Stimulated activated CD4-positive, alpha-beta T cell treated with anti-CD3 and anti-CD28 coated beads, TNF-alpha, amount 100 ng/mL, for 1 hour (primary cell): ENCODE data around the gene PDHB.

Experiments used
- DNase-seq, 3 donors: peaks; one replicate each; pipeline ENCODE4 v3.0.0-alpha.2; 2020; ENCODE audit warnings: low read depth in 3 of 3, low spot score in 1 of 3

PDHB gene

DNA sequence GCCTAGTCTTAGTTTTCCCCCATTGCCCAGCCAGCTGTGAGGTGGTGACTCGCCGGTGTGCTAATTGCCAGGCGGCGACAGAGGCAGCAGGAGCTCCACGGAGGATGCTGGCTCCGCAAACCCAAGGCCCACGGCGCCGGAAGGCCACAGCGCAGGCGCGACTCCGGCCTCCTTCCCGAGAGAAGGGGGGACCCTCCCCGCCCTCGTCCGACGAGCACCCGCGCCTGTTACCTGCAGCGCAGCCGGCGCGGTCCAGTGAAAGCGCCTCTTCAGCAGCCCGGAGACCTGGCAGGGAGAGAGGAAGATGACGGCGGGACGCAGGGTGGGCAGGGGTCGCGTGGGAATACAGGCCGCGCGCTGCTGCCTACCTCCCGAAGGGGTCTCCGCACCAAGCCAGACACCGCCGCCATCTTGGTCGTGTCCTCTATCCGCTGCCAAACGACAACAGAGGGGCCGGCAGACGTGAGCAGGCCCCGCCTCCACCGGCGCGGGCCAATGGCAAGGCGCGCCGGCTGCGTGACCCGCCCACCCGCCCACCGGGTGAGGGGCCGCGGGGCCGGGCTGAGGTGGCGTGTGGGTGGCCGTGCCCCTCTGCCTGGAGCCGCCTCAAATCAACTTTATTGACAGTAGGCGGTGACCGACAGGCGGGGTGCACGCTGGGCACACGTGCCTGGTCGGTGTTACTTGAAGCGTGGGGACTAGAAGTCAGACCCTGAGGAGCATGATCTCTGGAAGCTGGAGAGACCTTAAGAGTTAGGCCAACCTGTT is at the start of gene PDHB:
Gene PDHB (minus strand): TSS at position 433 of the 768 bp plus-strand sequence. CDS start 23 bp downstream, at position 410.
- DNase-seq: peak; percentile 72 to 81 (median 72)

GRCh38 chr3:58482917-58483636 is 49.4 kb upstream of the PDHB start:
- DNase-seq: no peak

GRCh38 chr3:58480309-58480708 is 46.7 kb upstream of the PDHB start:
- no peak for DNase-seq

DNA sequence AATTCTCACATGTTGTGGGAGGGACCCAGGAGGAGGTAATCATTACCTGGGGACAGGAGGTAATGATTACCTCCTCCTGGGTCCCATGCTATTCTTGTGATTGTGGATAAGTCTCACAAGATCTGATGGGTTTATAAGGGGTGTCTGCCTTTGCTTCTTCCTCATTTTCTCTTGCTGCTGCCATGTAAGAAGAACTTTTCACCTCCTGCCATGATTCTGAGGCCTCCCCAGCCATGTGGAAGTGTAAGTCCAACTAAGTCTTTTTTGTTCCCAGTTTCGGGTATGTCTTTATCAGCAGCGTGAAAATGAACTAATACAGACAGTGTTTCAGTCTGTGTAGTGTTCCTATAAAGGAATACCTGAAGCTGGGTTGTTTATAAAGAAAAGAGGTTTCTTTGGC is 45.1 kb upstream of the PDHB start:
- no peak for DNase-seq

DNA sequence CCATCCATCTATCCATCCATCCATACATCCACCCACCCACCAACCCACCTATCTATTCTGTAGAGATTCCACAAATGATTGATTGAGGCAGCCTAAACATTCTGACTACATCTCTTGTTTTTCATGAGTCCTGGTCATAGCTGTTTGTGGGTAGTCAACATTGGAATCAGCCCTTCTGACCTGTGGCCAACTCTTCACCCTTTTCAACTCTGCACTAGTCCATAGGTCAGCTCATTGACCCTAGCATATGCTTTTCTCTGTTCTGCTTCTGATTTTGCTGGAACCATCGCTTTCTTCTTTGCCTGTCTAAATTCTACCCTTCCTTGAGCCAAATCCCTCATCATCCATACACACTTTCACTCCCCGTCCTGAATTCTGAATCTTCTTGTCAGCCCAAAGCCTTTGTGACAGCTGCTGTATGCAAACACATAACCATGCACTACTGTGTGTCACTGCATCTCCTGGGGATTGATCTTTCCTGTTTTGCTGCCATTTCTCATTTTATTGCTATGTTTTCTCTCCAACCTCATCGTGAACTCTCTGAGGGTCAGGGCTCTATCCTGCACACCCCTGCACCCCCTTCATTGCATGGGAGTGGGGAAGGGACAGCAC is 41.4 kb upstream of the PDHB start:
- no peak for DNase-seq

GRCh38 chr3:58474348-58474911 is 40.8 kb upstream of the PDHB start:
- no peak for DNase-seq

- DNase-seq: no peak
Measured at GRCh38 chr3:58473275-58473674, 39.6 kb upstream of the PDHB start.

- DNase-seq: peak in 1 of 3 donors; percentile 13
Measured at GRCh38 chr3:58471025-58471887, 37.6 kb upstream of the PDHB start.

- no peak for DNase-seq
Measured at GRCh38 chr3:58470363-58471024, 36.9 kb upstream of the PDHB start.

GRCh38 chr3:58469096-58469495 is 35.5 kb upstream of the PDHB start:
- no peak for DNase-seq

DNA sequence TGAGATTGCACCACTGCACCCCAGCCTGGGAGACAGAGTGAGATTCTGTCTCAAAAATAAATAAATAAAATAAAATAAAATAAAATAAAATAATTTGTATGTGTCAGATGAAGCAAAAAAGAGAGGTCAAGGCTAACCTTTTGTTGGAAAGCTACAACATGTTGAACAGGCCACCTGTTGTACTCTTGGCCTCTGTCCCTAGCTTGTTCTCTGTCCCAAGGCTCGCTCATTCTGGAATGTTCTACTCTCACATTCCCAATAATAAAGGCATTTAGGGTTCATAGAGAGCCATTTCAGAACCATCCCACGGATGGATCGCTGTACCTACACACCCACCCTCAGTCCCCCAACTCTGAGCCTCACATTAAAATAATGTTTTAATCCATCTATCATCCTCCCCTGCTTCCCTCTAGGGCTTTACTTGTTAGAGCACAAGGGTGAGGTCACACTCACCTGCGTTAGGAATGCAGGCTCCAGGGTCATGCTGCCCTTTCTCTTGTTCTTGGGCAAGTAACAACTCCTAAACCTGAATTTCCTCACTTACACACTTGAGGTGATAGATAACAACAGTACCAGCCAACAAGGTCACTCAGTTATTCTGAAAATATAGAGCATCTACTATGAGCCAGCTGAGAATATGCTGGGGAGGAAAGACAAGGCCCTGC is 33.4 kb upstream of the PDHB start:
- DNase-seq: no peak

GRCh38 chr3:58464866-58465265 is 31.2 kb upstream of the PDHB start:
- DNase-seq: no peak

- DNase-seq: no peak
Measured at GRCh38 chr3:58463942-58464271, 30.3 kb upstream of the PDHB start.

GRCh38 chr3:58463181-58463941 is 29.7 kb upstream of the PDHB start:
- DNase-seq: peak; percentile 24 to 48 (median 47)

GRCh38 chr3:58462829-58463180 is 29.2 kb upstream of the PDHB start:
- no peak for DNase-seq

DNA sequence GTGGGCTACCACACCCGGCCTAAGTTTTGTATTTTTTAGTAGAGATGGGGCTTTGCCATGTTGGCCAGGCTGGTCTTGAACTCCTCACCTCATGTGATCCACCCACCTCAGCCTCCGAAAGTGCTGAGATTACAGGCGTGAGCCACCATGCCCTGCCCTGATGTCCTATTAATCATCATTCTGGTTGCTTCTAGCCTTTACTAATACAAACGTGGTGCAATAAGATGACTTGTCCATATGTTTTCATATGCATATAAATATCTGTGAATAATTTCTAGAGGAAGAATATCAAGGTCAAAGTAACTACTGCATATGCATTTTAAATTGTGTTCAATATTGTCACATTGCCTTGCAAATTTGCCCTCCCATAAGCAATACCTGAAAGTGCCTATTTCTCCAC is 25.5 kb upstream of the PDHB start:
- DNase-seq: no peak

DNA sequence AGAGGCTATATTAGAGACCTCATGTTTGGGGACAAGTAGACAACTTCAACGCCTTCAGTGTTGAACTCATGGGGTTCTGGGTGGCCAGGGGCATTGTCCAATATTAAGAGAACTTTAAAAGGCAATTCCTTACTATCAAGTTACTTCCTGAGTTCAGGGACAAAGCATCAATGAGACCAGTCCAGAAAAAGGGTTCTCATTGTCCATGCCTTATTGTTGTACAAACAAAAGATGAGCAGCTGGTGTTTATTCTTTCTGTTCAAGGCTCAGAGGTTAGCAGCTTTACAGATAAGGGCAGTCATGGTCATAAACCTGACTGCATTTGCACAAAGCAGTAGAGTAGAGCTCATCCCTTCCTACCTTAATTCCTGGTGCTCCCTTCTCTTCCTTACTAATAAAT is 18.5 kb upstream of the PDHB start:
- no peak for DNase-seq

DNA sequence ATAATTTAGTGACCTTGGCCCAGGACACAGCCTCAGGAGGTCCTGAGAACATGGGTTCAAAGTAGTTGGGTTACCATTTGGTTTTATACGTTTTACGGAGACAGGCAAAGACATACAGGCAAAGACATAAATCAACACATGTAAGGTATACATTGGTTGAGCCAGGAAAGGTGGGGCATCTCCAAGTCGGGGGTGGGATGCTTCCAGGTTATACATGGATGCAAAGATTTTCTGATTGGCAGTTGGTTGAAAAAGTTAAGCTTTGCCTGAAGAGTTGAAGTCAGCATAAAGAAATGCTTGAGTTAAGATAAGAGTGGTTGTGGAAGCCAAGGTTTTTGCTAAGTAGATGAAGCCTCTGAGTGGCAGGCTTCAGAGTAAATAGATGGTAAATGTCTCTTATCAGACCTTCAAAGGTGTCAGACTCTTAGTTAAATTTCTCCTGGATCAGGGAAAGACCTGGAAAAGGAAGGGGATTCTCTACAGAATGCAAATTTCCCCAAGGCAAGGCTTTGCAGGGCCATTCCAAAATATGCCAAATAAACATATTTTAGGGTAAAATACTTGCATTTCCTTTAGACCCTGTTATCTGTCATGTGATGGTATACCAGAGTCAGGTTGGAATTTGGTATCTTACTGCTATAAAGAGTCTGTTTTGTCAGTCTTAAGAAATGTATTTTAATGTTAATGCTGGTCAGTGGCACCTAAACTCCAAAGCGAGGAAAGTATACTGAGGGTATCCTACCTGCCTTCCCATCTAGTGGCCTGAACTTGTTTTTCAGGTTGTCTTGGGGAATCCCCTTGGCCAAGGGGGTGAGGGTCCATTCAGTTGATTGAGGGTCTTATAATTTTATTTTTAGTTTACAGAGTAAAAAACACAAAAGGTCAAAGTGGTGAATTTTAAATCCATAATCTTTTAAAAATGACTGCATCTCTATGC is 8.2 kb upstream of the PDHB start:
- DNase-seq: no peak
